PC-9 (cell line): ENCODE results near the gene SEC24C. TPM values are rescaled to one million over a fixed set of nuclear protein-coding genes. Genes with fewer than 3 reads are reported as not detected.

Experiments used
- BruUV-seq: library from RNA; stranded (reverse); fragments of 400-500 nt; replicated peaks from 2 replicates; lab custom pipeline; 2021; lab: Mats Ljungman, UMichigan
- CTCF ChIA-PET: fragments of 300-600 bp; sonication (Branson Sonifier 250); formaldehyde crosslinking; loops from one replicate; lab custom pipeline; 2022; ENCODE audit warnings: antibody characterized with exemption; lab: Charles Lee
- POLR2A ChIA-PET: fragments of 300-600 bp; sonication (Branson Sonifier 250); formaldehyde crosslinking; loops from one replicate; lab custom pipeline; 2022; ENCODE audit warnings: antibody characterized with exemption; ENCODE audit not compliant: unreplicated experiment; lab: Charles Lee
- DNase-seq, 2 experiments: peaks; one replicate each; pipeline versions ENCODE4 v3.0.0 to v3.0.0-alpha.2; 2015 to 2022; ENCODE audit warnings: mixed read lengths in 1 of 2
- H2AFZ ChIP-seq: fragments of 200-600 bp; sonication (generic); 2 replicates; pipeline ENCODE4 v1.8.1; 2017; ENCODE audit warnings: antibody characterized with exemption
- H3F3A ChIP-seq: fragments of 200-600 bp; sonication (generic); 2 replicates; pipeline ENCODE4 v1.8.1; 2017; ENCODE audit warnings: antibody characterized with exemption, mild to moderate bottlenecking, low read depth; ENCODE audit not compliant: insufficient read depth
- H3K27ac ChIP-seq: fragments of 200-600 bp; sonication (generic); 2 replicates; pipeline ENCODE4 v1.6.1; 2016; ENCODE audit warnings: mixed run types
- H3K27me3 ChIP-seq: fragments of 200-600 bp; sonication (generic); 2 replicates; pipeline ENCODE4 v1.6.1; 2016; ENCODE audit warnings: low read depth, mixed run types; ENCODE audit not compliant: insufficient read depth
- H3K36me3 ChIP-seq: fragments of 200-600 bp; sonication (generic); 2 replicates; pipeline ENCODE4 v1.6.1; 2016; ENCODE audit warnings: low read depth, mixed run types
- H3K4me1 ChIP-seq: fragments of 200-600 bp; sonication (generic); replicated peaks from 2 replicates; pipeline ENCODE4 v1.6.1; 2016; ENCODE audit warnings: mixed run types; ENCODE audit not compliant: insufficient read depth
- H3K4me2 ChIP-seq: fragments of 200-600 bp; sonication (generic); 2 replicates; pipeline ENCODE4 v1.6.1; 2017; ENCODE audit warnings: mixed run types
- H3K4me3 ChIP-seq: fragments of 200-600 bp; sonication (generic); 2 replicates; pipeline ENCODE4 v1.6.1; 2016; ENCODE audit warnings: mixed run types
- H3K79me2 ChIP-seq: fragments of 200-600 bp; sonication (generic); 2 replicates; pipeline ENCODE4 v1.6.1; 2017; ENCODE audit warnings: low read depth, mixed run types
- H3K9me2 ChIP-seq: fragments of 200-600 bp; sonication (generic); 2 replicates; pipeline ENCODE4 v1.8.1; 2017; ENCODE audit warnings: mild to moderate bottlenecking; ENCODE audit not compliant: insufficient read depth
- H3K9me3 ChIP-seq: fragments of 200-600 bp; sonication (generic); 2 replicates; pipeline ENCODE4 v1.8.1; 2016; ENCODE audit warnings: low read depth; ENCODE audit not compliant: insufficient read depth
- H4K20me1 ChIP-seq: fragments of 200-600 bp; sonication (generic); 2 replicates; pipeline ENCODE4 v1.8.1; 2017; ENCODE audit not compliant: insufficient read depth
- EZH2 ChIP-seq: fragments of 200-600 bp; sonication (generic); IDR thresholded peaks from 2 replicates; pipeline ENCODE4 v1.8.0; 2017; ENCODE audit warnings: antibody characterized with exemption, low read depth
- intact Hi-C: fragments of 100-400 bp; cut with micrococcal nuclease; formaldehyde crosslinking; loops from one replicate; pipeline ENCODE4 v1.10.0; 2022; ENCODE audit not compliant: unreplicated experiment
- total RNA-seq: library from RNA; stranded (reverse); gene quantifications from 2 replicates; pipeline ENCODE4 v1.2.3, GENCODE V29; 2021
- TF ChIP-seq, protein P1 (sequence below): fragments of 200-600 bp; sonication (generic); conservative IDR thresholded peaks from 2 replicates; pipeline ENCODE4 v1.6.1; 2017; ENCODE audit warnings: mixed run types, antibody characterized with exemption, mild to moderate bottlenecking, moderate library complexity

The SEC24C gene
- total RNA-seq, 1 experiment from 2014 or later, result 105 TPM

DNA sequence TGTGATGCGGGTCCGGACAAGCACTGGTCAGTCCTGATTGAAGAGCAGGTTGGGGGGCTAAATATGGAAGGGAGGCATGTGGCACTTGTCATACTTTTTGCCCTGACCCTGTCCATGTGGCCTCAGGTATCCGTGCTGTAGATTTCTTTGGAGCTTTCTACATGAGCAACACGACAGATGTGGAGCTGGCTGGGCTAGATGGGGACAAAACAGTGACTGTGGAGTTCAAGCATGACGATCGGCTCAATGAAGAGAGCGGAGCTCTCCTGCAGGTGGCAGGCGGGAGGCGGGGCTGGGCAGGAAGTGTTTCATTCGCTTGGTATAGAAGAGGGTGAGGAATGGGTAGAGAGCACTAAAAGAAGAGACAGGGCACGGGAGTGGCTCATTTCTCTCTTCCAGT, 24.7 kb downstream of the SEC24C start:
- no peak overlapping the region for H3K4me3 ChIP-seq
- no peaks in the 10 kb centered on the region for H3K9me2 ChIP-seq
- POLR2A ChIA-PET, result interaction anchor here (0.8 kb wide), 1 partner anchor 12 kb away, joined by 5 read pairs; no protein-coding TSS in a partner anchor
- H3K4me1 ChIP-seq, result no peaks in the 10 kb centered on the region
- no peak overlapping the region for H2AFZ ChIP-seq
- 0 out of 2 replicates have a peak, but pooled peaks cover 4% of the 10 kb centered on the region for H4K20me1 ChIP-seq
- TF ChIP-seq, protein P1, sequence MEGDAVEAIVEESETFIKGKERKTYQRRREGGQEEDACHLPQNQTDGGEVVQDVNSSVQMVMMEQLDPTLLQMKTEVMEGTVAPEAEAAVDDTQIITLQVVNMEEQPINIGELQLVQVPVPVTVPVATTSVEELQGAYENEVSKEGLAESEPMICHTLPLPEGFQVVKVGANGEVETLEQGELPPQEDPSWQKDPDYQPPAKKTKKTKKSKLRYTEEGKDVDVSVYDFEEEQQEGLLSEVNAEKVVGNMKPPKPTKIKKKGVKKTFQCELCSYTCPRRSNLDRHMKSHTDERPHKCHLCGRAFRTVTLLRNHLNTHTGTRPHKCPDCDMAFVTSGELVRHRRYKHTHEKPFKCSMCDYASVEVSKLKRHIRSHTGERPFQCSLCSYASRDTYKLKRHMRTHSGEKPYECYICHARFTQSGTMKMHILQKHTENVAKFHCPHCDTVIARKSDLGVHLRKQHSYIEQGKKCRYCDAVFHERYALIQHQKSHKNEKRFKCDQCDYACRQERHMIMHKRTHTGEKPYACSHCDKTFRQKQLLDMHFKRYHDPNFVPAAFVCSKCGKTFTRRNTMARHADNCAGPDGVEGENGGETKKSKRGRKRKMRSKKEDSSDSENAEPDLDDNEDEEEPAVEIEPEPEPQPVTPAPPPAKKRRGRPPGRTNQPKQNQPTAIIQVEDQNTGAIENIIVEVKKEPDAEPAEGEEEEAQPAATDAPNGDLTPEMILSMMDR, result no peak
- no peak for TF ChIP-seq EZH2
- no peaks in the 10 kb centered on the region for H3K27me3 ChIP-seq
- peaks cover 55% of the 10 kb centered on the region for H3K36me3 ChIP-seq
- CTCF ChIA-PET, result no interaction called here
- no peaks in the 10 kb centered on the region for H3K79me2 ChIP-seq
- H3K9me3 ChIP-seq, result no peaks in the 10 kb centered on the region
- H3K27ac ChIP-seq, result no peak overlapping the region
- H3F3A ChIP-seq, result peaks cover 16% of the 10 kb centered on the region
- no TSS peak for BruUV-seq
- intact Hi-C loops, result no loop called here
- no peak for DNase-seq
- no peak overlapping the region for H3K4me2 ChIP-seq

DNA sequence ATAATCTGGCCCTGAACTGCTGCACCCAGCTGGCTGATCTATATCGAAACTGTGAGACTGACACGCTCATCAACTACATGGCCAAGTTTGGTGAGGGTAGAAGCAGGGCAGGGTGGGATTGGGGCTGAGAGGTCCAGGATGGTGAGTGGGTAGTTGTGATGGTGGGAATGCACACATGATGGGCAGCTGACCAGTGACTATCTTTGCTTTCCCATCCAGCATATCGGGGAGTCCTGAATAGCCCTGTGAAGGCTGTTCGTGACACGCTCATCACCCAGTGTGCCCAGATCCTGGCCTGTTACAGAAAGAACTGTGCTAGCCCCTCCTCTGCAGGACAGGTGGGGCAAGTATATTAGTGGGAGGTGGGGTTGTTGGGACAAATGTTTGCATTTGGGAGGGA, 25.2 kb downstream of the SEC24C start:
- intact Hi-C loops, result no loop called here
- no peaks in the 10 kb centered on the region for H3K27me3 ChIP-seq
- peaks cover 20% of the 10 kb centered on the region for H3F3A ChIP-seq
- 0 out of 2 replicates have a peak, but pooled peaks cover 4% of the 10 kb centered on the region for H4K20me1 ChIP-seq
- no peak for DNase-seq
- no peak overlapping the region for H2AFZ ChIP-seq
- no peaks in the 10 kb centered on the region for H3K79me2 ChIP-seq
- no peaks in the 10 kb centered on the region for H3K9me2 ChIP-seq
- TF ChIP-seq, protein P1, result no peak
- no peak for TF ChIP-seq EZH2
- peaks cover 55% of the 10 kb centered on the region for H3K36me3 ChIP-seq
- no peak overlapping the region for H3K27ac ChIP-seq
- no peak overlapping the region for H3K4me3 ChIP-seq
- ChIA-PET POLR2A (no interaction called here), CTCF (interaction anchor here (0.5 kb wide), 1 partner anchor 547 kb away, joined by 3 read pairs; no protein-coding TSS in a partner anchor)
- H3K4me1 ChIP-seq, result peaks cover under 1% of the 10 kb centered on the region; the same call in 1 of the 2 replicates
- H3K9me3 ChIP-seq, result no peaks in the 10 kb centered on the region
- H3K4me2 ChIP-seq, result no peak overlapping the region
- no TSS peak for BruUV-seq

DNA sequence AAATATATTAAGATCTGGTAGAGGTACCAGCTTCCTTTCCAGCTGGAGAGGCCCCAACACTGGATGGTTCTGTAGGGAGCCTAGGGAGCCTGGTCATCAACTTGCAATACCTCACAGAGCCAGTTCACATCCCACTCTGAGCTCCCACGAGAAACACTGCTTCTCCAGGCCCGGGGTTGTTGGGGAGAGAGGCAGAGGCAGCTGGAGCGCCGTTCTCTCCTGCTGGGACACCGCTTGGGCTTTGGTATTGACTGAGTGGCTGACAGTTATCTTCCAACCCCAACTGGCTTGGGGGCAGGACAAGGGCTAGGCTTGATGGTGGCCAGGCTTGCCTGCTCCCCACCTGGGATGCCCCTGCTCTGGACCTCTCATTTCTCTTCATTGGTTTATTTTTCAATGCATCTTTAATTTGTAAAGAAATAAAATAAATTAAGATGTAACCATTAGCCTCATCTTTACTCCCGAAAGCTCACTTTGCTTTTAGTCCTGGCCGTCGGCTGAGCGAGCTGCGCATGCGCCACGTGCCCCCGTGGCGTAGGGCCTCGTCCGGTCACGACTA, 27.6 kb downstream of the SEC24C start:
- Histone ChIP-seq H3K36me3 (peaks cover 38% of the 10 kb centered on the region), H2AFZ (no peak overlapping the region), H3K27me3 (no peaks in the 10 kb centered on the region), H3F3A (peaks cover 30% of the 10 kb centered on the region), H3K79me2 (no peaks in the 10 kb centered on the region; the same call in 1 of the 2 replicates), H3K4me2 (peak overlapping the region; percentile 69), H3K27ac (no peak overlapping the region), H4K20me1 (peaks cover 10% of the 10 kb centered on the region; the same call in 1 of the 2 replicates), H3K9me3 (no peaks in the 10 kb centered on the region), H3K4me1 (peaks cover 7% of the 10 kb centered on the region), H3K9me2 (no peaks in the 10 kb centered on the region), H3K4me3 (peak overlapping the region; percentile 52; the same call in 1 of the 2 replicates)
- DNase-seq, result peak in 1 of 2 experiments; percentile 57
- ChIA-PET CTCF (no interaction called here), POLR2A (interaction anchor here (0.6 to 0.9 kb wide), 2 partner anchors 10 to 234 kb away, joined by 3 to 4 read pairs; partner anchors contain the start of gene CHCHD1)
- TSS peak; percentile 3 for BruUV-seq
- TF ChIP-seq, protein P1, result no peak
- no peak for TF ChIP-seq EZH2
- intact Hi-C loops, result no loop called here
